Measurements from ENCODE around the gene LSM10. TPM values are rescaled to one million over a fixed set of nuclear protein-coding genes. Genes with fewer than 3 reads are reported as not detected.

Gene LSM10
- total and polyA plus RNA-seq, 2 experiments from 2014 or later, result 20.6 to 75.7 TPM

- Histone ChIP-seq H3K36me3 (peaks cover 2% of the 10 kb centered on the region), H3K9me3 (ENCODE audit: low read depth) (no peaks in the 10 kb centered on the region), H3K27ac (peak overlapping the region; percentile 61), H3K27me3 (no peaks in the 10 kb centered on the region), H3K4me3 (peak overlapping the region; percentile 26), H3K4me1 (ENCODE audit: low read depth) (peaks cover 17% of the 10 kb centered on the region)
- peak; percentile 68 to 100 for DNase-seq (ENCODE audit: low read depth in 1 of 2, low spot score in 1 of 2)
- no peak for TF ChIP-seq CTCF (IDR thresholded peaks at IDR 0.05; ENCODE audit: low read depth, low read length)
These were observed 11.2 kb downstream of the LSM10 start for GRCh38 chr1:36386265-36387140.

GRCh38 chr1:36385410-36386264 lies 12.1 kb downstream of the LSM10 start, which contains the start of gene STK40:
Gene STK40, minus strand, starts transcription at chr1:36385924. Its CDS starts 24,592 bp downstream, at chr1:36361332.
- Histone ChIP-seq H3K4me3 (peak within 1 kb of the TSS; percentile 76), H3K4me1 (ENCODE audit: low read depth) (peaks cover 20% of the 10 kb centered on the region), H3K27me3 (no peaks in the 10 kb centered on the region), H3K36me3 (no peaks in the 10 kb centered on the region), H3K9me3 (ENCODE audit: low read depth) (no peaks in the 10 kb centered on the region), H3K27ac (peak within 1 kb of the TSS; percentile 90)
- TF ChIP-seq CTCF (IDR thresholded peaks at IDR 0.05; ENCODE audit: low read depth, low read length), result no peak
- DNase-seq (ENCODE audit: low read depth in 1 of 2, low spot score in 1 of 2), result peak; percentile 99 to 100

- H3K36me3 ChIP-seq, result no peaks in the 10 kb centered on the region
- H3K9me3 ChIP-seq (ENCODE audit: low read depth), result no peaks in the 10 kb centered on the region
- H3K27me3 ChIP-seq, result no peaks in the 10 kb centered on the region
- peak overlapping the region; percentile 76 for H3K4me3 ChIP-seq
- TF ChIP-seq CTCF (IDR thresholded peaks at IDR 0.05; ENCODE audit: low read depth, low read length), result no peak
- peak overlapping the region; percentile 90 for H3K27ac ChIP-seq
- peak; percentile 16 to 59 for DNase-seq (ENCODE audit: low read depth in 1 of 2, low spot score in 1 of 2)
- peaks cover 22% of the 10 kb centered on the region for H3K4me1 ChIP-seq (ENCODE audit: low read depth)
These were observed 12.9 kb downstream of the LSM10 start for GRCh38 chr1:36384542-36385409.

GRCh38 chr1:36383240-36383639 lies 14.5 kb downstream of the LSM10 start:
- Histone ChIP-seq H3K36me3 (no peaks in the 10 kb centered on the region), H3K4me3 (no peak overlapping the region), H3K27ac (no peak overlapping the region), H3K9me3 (ENCODE audit: low read depth) (no peaks in the 10 kb centered on the region), H3K27me3 (no peaks in the 10 kb centered on the region), H3K4me1 (ENCODE audit: low read depth) (peaks cover 18% of the 10 kb centered on the region)
- no peak for DNase-seq (ENCODE audit: low read depth in 1 of 2, low spot score in 1 of 2)
- no peak for TF ChIP-seq CTCF (IDR thresholded peaks at IDR 0.05; ENCODE audit: low read depth, low read length)

GRCh38 chr1:36382669-36383068 lies 15.0 kb downstream of the LSM10 start:
- no peak for DNase-seq (ENCODE audit: low read depth in 1 of 2, low spot score in 1 of 2)
- no peaks in the 10 kb centered on the region for H3K9me3 ChIP-seq (ENCODE audit: low read depth)
- no peak for TF ChIP-seq CTCF (IDR thresholded peaks at IDR 0.05; ENCODE audit: low read depth, low read length)
- H3K4me1 ChIP-seq (ENCODE audit: low read depth), result peaks cover 18% of the 10 kb centered on the region
- no peak overlapping the region for H3K27ac ChIP-seq
- no peaks in the 10 kb centered on the region for H3K36me3 ChIP-seq
- no peaks in the 10 kb centered on the region for H3K27me3 ChIP-seq
- no peak overlapping the region for H3K4me3 ChIP-seq

All from cardiac muscle cell (in vitro differentiated cells and primary cell).